Esophagus squamous epithelium (tissue), 4 donors: ENCODE data around the gene ACOT8.

Experiments used
- POLR2A ChIP-seq, 4 donors: fragments of 450-650 bp; IDR thresholded peaks; one replicate each; pipeline ENCODE4 v1.6.1; 2017; ENCODE audit warnings: antibody characterized with exemption in 4 of 4, mild to moderate bottlenecking in 4 of 4, moderate library complexity in 3 of 4
- TF ChIP-seq, protein P1 (sequence below), 6 experiments: fragments of 450-650 bp in 4 of 6; fragments of 200-600 bp in 2 of 6; sonication (generic) in 2 of 6; IDR thresholded peaks; one replicate each; pipeline ENCODE4 v1.5.1; 2016 to 2019; ENCODE audit warnings: antibody characterized with exemption in 6 of 6, mild to moderate bottlenecking in 4 of 6, moderate library complexity in 4 of 6

DNA sequence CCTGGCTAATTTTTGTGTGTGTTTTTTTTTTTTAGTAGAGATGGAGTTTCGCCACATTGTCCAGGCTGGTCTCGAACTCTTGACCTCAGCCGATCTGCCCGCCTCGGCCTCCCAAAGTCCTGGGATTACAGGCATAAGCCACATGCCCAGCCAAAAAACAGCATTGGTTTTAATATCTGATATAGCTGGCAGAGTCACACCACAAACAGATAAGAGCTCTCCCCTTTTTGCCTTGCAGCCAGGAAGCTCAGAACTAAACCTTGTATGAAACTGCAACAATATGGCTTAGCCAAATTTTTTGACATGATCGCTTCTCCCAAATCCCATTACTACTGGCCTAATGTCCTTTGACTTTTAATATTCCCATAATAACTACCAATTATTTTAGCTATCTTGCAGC lies 4.9 kb downstream of the ACOT8 start:
- TF ChIP-seq, protein P1, sequence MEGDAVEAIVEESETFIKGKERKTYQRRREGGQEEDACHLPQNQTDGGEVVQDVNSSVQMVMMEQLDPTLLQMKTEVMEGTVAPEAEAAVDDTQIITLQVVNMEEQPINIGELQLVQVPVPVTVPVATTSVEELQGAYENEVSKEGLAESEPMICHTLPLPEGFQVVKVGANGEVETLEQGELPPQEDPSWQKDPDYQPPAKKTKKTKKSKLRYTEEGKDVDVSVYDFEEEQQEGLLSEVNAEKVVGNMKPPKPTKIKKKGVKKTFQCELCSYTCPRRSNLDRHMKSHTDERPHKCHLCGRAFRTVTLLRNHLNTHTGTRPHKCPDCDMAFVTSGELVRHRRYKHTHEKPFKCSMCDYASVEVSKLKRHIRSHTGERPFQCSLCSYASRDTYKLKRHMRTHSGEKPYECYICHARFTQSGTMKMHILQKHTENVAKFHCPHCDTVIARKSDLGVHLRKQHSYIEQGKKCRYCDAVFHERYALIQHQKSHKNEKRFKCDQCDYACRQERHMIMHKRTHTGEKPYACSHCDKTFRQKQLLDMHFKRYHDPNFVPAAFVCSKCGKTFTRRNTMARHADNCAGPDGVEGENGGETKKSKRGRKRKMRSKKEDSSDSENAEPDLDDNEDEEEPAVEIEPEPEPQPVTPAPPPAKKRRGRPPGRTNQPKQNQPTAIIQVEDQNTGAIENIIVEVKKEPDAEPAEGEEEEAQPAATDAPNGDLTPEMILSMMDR (IDR thresholded peaks at IDR 0.05): no peak
- no peak for TF ChIP-seq POLR2A (IDR thresholded peaks at IDR 0.05)
